ENCODE measurements around the gene ATP6V0C.

The ATP6V0C gene

DNA sequence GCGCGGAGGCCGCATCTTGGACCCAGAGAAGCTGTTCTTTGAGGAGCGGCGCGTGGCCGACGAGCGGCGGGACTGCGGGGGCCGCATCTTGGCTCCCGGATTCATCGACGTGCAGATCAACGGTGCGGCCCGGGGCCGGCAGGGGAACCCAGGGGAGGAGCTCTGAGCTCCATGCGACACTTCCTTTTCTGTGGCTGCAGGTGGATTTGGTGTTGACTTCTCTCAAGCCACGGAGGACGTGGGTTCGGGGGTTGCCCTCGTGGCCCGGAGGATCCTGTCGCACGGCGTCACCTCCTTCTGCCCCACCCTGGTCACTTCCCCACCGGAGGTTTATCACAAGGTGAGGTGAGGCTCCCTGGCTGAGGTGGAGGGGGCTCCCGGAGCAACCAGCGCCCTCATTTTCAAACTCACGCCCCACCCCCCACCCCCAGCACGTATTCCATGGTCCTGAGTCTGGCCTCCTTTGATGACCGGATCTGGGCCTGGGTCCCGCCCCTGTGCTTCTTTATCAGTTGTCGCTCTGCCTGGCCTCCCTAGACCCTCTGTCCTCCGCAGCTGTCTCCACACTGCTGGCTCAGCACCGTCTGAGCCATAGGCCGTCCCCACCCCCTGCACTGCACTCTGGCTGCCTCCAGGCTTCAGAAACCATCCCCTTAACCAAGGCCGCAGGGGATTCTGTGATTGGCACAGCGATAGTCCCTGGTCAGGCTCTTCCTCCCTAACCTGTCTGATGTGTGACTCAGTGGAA, 7.2 kb downstream of the ATP6V0C start:
- Histone ChIP-seq H3K4me3 (peak overlapping the region; percentile 91), H3K27ac (peak overlapping the region; percentile 65 to 95)
- TF ChIP-seq, protein P1, sequence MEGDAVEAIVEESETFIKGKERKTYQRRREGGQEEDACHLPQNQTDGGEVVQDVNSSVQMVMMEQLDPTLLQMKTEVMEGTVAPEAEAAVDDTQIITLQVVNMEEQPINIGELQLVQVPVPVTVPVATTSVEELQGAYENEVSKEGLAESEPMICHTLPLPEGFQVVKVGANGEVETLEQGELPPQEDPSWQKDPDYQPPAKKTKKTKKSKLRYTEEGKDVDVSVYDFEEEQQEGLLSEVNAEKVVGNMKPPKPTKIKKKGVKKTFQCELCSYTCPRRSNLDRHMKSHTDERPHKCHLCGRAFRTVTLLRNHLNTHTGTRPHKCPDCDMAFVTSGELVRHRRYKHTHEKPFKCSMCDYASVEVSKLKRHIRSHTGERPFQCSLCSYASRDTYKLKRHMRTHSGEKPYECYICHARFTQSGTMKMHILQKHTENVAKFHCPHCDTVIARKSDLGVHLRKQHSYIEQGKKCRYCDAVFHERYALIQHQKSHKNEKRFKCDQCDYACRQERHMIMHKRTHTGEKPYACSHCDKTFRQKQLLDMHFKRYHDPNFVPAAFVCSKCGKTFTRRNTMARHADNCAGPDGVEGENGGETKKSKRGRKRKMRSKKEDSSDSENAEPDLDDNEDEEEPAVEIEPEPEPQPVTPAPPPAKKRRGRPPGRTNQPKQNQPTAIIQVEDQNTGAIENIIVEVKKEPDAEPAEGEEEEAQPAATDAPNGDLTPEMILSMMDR (IDR thresholded peaks at IDR 0.05): no peak
- DNase-seq (ENCODE audit: low spot score): no peak

- Histone ChIP-seq H3K27ac (no peak overlapping the region), H3K4me3 (no peak overlapping the region)
- TF ChIP-seq, protein P1 (IDR thresholded peaks at IDR 0.05): no peak
- peak; percentile 57 for DNase-seq (ENCODE audit: low spot score)
Measured at GRCh38 chr16:2523801-2524231, 10.1 kb downstream of the ATP6V0C start.

GRCh38 chr16:2524339-2524938, 10.7 kb downstream of the ATP6V0C start:
- H3K4me3 ChIP-seq: no peak overlapping the region
- TF ChIP-seq, protein P1 (IDR thresholded peaks at IDR 0.05): no peak
- H3K27ac ChIP-seq: no peak overlapping the region
- no peak for DNase-seq (ENCODE audit: low spot score)

GRCh38 chr16:2526135-2526534, 12.4 kb downstream of the ATP6V0C start:
- no peak overlapping the region for H3K4me3 ChIP-seq
- no peak overlapping the region for H3K27ac ChIP-seq
- DNase-seq (ENCODE audit: low spot score): peak; percentile 59
- TF ChIP-seq, protein P1 (IDR thresholded peaks at IDR 0.05): no peak

GRCh38 chr16:2527071-2527783, 13.5 kb downstream of the ATP6V0C start:
- no peak overlapping the region for H3K4me3 ChIP-seq
- DNase-seq (ENCODE audit: low spot score): peak; percentile 65
- H3K27ac ChIP-seq: no peak overlapping the region
- TF ChIP-seq, protein P1 (IDR thresholded peaks at IDR 0.05): no peak

DNA sequence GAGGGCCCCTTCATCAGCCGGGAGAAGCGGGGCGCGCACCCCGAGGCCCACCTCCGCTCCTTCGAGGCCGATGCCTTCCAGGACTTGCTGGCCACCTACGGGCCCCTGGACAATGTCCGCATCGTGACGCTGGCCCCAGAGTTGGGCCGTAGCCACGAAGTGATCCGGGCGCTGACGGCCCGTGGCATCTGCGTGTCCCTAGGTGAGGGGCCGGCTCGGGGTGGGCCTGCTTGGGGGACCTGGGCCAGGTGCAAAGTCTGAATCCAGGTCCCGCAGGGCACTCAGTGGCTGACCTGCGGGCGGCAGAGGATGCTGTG, 14.0 kb downstream of the ATP6V0C start:
- Histone ChIP-seq H3K27ac (no peak overlapping the region), H3K4me3 (no peak overlapping the region)
- TF ChIP-seq, protein P1 (IDR thresholded peaks at IDR 0.05): no peak
- DNase-seq (ENCODE audit: low spot score): no peak

All from coronary artery (tissue), 2 donors.